ENCODE data around the gene OR6C4.
"Not testable (repeated sequence)": the region's sequence is repeated elsewhere in the genome, so short reads cannot be mapped to it uniquely, and the experiment has no call there.

OR6C4 gene

DNA sequence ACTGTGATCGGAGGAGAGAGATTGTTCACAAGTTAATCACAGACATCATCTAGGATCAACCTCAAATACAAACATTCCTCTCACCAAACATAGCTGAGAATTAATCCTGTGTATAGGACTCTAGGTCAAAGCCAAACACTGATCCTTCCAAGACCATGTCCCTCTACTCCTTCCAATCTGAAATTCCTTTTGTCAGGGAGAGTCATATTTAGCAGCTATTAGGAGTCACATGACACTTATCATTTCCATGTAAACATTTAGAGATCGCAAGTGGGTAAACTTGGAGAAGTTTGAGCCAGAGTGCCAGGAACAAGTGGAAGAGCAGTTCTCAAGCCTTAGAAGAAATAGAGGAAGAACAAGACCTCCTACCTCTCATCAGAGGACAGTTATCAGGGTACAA, 36.4 kb downstream of the OR6C4 start:
- H3K9me3 ChIP-seq (ENCODE audit: severe bottlenecking), result no peaks in the 10 kb centered on the region
- no peaks in the 10 kb centered on the region for H3K36me3 ChIP-seq (ENCODE audit: low read depth)
- TF ChIP-seq, protein P1, sequence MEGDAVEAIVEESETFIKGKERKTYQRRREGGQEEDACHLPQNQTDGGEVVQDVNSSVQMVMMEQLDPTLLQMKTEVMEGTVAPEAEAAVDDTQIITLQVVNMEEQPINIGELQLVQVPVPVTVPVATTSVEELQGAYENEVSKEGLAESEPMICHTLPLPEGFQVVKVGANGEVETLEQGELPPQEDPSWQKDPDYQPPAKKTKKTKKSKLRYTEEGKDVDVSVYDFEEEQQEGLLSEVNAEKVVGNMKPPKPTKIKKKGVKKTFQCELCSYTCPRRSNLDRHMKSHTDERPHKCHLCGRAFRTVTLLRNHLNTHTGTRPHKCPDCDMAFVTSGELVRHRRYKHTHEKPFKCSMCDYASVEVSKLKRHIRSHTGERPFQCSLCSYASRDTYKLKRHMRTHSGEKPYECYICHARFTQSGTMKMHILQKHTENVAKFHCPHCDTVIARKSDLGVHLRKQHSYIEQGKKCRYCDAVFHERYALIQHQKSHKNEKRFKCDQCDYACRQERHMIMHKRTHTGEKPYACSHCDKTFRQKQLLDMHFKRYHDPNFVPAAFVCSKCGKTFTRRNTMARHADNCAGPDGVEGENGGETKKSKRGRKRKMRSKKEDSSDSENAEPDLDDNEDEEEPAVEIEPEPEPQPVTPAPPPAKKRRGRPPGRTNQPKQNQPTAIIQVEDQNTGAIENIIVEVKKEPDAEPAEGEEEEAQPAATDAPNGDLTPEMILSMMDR (IDR thresholded peaks at IDR 0.05; ENCODE audit: poor library complexity, severe bottlenecking), result no peak
- H3K27ac ChIP-seq (ENCODE audit: poor library complexity, severe bottlenecking), result no peak overlapping the region
- no peak for DNase-seq (ENCODE audit: low spot score)
- H3K27me3 ChIP-seq (ENCODE audit: insufficient read depth, poor library complexity, severe bottlenecking), result peaks cover 7% of the 10 kb centered on the region
- no peak overlapping the region for H3K4me3 ChIP-seq (ENCODE audit: severe bottlenecking)
- H3K4me1 ChIP-seq (ENCODE audit: insufficient read depth, poor library complexity, severe bottlenecking), result no peaks in the 10 kb centered on the region
- no peak for ATAC-seq (ENCODE audit: low read depth)

DNA sequence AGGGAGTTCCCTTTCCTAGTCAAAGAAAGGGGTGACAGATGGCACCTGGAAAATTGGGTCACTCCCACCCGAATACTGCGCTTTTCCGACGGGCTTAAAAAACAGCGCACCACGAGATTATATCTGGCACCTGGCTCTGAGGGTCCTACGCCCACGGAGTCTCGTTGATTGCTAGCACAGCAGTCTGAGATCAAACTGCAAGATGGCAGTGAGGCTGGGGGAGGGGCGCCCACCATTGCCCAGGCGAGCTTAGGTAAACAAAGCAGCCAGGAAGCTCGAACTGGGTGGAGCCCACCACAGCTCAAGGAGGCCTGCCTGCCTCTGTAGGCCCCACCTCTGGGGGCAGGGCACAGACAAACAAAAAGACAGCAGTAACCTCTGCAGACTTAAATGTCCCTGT, 40.8 kb downstream of the OR6C4 start:
- ATAC-seq (ENCODE audit: low read depth), result not testable (repeated sequence)

More for the DNA sequence above, 40.8 kb downstream of the OR6C4 start:
- H3K4me1 ChIP-seq (ENCODE audit: insufficient read depth, poor library complexity, severe bottlenecking); H3K36me3 ChIP-seq (ENCODE audit: low read depth); H3K27ac ChIP-seq (ENCODE audit: poor library complexity, severe bottlenecking); DNase-seq (ENCODE audit: low spot score); H3K4me3 ChIP-seq (ENCODE audit: severe bottlenecking); H3K27me3 ChIP-seq (ENCODE audit: insufficient read depth, poor library complexity, severe bottlenecking); H3K9me3 ChIP-seq (ENCODE audit: severe bottlenecking): not testable (repeated sequence)

Data from RWPE2 (cell line).